B cell (primary cell): Measurements from ENCODE around the gene SP7.

Experiments
- EZH2 ChIP-seq: IDR thresholded peaks from 2 replicates; pipeline ENCODE4 v1.6.1; 2012; ENCODE audit warnings: borderline replicate concordance, low read depth, mild to moderate bottlenecking, moderate library complexity, low read length; ENCODE audit not compliant: insufficient read depth, poor library complexity, severe bottlenecking
- TF ChIP-seq, protein P1 (sequence below): fragments of 200-600 bp; IDR thresholded peaks from one replicate; pipeline ENCODE4 v1.8.0; 2022; ENCODE audit warnings: antibody characterized with exemption, mild to moderate bottlenecking

DNA sequence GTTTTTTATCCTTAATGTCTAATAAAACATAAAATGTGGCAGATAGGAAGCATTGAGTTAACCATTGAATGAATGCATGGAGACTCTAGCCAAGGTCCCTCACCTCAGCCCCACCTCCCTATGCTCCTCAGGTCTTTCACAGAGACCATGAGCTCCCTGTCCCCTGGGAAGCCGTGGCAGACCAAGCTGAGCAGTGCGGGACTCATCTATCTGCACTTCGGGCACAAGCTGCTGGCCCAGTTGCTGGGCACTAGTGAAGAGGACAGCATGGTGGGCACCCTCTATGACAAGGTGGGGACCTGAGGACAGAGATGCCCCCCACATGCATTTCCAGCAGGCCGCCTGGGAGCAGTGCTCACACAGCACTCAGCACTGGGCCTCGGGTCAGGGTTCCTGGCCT is 33.3 kb downstream of the SP7 start:
- TF ChIP-seq EZH2: no peak
- TF ChIP-seq, protein P1, sequence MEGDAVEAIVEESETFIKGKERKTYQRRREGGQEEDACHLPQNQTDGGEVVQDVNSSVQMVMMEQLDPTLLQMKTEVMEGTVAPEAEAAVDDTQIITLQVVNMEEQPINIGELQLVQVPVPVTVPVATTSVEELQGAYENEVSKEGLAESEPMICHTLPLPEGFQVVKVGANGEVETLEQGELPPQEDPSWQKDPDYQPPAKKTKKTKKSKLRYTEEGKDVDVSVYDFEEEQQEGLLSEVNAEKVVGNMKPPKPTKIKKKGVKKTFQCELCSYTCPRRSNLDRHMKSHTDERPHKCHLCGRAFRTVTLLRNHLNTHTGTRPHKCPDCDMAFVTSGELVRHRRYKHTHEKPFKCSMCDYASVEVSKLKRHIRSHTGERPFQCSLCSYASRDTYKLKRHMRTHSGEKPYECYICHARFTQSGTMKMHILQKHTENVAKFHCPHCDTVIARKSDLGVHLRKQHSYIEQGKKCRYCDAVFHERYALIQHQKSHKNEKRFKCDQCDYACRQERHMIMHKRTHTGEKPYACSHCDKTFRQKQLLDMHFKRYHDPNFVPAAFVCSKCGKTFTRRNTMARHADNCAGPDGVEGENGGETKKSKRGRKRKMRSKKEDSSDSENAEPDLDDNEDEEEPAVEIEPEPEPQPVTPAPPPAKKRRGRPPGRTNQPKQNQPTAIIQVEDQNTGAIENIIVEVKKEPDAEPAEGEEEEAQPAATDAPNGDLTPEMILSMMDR: no peak
